GM19193 (cell line): ENCODE measurements around the gene TULP4.

Experiments used
- POLR2A ChIP-seq: IDR thresholded peaks from 4 replicates; pipeline ENCODE4 v1.6.1; 2011; ENCODE audit not compliant: insufficient read depth, insufficient read length; ENCODE audit errors: extremely low read depth

The TULP4 gene

DNA sequence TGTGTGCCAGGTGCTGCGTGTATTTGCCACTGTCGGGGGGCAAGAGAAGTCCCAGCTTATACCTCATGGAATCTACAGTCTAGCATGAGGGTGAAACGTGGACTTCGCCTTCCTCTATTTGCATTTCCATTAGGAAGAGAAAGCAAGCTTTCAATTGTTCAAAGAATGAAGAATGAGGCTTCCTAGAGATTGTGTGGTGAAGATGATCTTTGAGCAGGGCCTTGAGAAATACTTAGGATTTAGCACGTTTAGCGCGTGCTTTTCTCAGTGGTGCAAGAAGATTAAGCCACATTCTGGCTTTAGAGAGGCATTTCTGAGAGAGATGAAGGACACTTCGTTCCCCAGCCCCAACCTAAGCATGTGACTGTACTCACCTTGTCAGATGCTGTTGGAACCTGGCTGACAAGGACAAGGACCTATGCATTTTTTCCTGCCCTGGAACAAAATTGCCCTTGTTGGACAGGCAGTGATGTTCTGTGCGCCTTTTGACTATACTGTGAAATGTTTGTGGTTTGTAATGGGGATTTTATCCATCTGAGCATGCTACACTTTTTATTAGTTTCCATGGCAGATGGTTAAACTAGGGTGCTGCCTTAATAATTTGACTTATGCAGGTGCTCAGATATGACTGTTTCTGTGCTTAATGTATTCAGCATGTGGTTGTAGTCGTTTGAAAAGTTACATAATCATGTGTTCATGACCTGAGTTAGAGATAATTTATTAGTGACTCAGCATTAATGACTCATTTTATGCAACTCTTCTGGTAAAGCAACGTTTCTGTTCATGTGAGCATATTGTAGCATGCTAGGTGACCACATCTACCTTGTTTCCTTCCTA is 10.7 kb downstream of the TULP4 start:
- no peak for TF ChIP-seq POLR2A

DNA sequence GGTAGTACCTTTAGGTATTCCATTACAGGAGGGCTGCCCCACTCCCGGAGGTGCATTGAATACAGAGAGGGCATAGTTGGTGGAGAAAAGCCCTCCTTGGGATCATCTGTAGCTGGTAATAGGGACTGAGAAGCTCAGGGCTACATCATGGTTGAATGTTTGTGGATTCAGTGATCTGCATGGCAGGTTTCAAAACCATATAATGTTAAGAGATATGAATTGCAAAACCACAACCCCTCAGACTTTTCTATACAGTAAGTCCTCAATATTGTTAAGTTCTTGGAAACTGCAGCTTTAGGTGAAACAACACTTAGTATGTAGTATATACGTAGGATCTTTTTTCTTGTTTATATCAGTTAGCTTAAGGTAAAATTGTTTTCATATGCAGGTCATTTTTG is 11.3 kb downstream of the TULP4 start:
- no peak for TF ChIP-seq POLR2A

DNA sequence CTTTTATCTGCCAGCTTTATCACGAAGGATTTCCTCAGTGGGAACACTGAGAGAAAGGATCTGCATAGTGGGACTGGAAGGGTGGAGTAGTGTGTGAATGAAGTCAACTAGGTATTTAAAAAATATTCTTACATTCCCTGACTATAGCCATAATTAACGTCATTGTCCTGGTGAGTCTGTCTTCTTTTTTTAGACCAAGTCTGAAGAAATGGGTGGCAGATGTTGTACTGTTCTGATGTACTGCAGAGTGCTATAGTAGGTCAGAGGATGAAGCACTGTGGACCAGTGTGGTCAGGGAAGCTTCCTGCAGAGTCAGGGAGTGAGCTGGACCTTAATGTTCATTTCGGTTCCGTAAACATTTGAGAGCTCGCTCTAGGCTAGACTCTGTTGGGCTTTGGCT is 11.9 kb downstream of the TULP4 start:
- no peak for TF ChIP-seq POLR2A

DNA sequence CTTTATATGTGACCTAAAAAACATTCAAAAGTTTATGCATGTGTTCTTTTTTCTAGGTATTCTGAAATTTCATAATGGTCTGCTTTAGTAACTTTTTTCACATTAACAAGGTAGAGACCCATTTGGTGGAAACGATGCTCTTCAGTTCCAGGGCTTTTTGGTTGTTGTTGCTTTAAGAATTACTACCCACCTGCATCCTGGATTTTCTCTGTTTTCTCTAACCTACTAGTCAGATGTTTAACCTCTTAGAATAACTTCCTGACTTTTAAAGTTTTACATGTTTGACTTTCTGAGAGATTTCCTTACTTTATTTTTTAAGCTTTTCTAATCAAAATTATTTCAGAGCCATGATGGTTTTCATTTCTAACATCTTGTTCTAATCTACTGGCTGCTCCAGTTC is 14.9 kb downstream of the TULP4 start:
- TF ChIP-seq POLR2A, result no peak

DNA sequence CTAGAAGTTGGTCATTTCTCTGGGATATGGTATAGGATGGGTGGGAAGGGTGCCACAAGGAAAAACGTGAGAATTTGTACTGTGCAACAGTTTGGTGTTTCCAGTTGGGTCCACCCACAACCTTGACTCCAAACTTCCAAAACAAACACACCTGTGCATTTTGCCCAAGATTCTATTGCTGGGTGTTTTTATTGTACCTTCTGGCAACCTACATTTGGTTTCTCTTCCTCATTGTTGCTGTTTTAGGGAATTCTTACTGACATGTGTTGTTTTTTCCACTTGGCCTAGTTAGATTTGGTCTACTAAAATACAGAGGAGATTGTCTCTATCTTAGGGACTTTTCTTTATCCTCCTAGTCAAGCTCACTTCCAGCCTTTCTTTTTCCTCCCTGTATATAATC is 16.7 kb downstream of the TULP4 start:
- no peak for TF ChIP-seq POLR2A

DNA sequence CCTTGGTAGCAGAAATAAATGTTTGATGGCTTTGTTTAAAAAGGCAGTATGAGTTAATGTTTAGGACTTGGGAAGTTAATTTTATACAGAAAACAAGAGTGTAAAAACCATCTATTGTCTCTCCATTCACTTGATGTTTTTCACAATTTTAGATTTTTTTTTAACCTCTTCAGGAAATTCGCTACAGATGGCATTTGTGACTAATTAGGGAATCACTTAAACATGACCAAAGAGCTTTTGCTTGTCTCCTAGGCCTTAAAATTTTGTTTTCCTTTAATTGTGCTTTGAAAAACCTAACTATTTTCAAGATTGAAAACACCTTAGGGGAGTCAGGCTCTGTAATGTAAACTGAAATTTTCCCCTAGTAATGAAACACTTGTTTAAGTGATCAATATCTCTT is 17.3 kb downstream of the TULP4 start:
- TF ChIP-seq POLR2A, result no peak

DNA sequence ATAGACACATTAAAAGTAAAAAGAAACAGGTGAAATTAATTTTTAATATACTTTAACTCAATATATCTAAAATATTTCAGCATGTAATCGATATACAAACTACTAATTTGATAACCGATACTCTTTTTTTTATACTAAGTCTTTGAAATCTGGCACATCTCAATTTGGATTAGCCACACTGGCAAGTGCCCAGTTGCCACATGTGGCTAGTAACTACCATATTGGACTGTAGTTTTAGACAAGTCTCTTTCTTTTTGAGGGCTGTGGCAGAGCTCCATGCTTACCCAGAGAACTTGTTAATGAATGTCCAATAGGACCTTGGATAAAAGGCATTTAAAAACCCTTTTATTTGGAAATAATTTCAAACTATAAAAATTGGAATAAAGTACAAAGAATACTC is 17.8 kb downstream of the TULP4 start:
- no peak for TF ChIP-seq POLR2A

DNA sequence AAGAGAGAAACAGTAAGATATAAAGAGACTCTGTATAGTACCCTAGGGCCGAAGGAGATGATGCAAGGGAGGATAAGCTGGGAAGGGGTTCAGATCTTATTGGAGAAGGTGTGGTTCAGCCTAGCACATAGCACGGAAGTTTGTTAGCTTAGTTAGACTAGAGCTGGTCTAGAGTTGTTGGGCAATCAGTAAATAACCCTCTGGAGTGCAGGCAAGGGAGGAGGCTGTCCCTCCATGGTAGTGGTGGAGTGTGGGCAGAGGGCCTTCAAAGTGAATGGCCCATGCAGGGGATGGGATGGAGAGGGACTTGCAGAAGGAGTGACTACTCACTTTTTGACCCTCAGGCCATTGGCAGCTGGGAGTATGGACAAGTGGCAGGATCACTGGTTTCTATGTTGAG is 20.0 kb downstream of the TULP4 start:
- no peak for TF ChIP-seq POLR2A

DNA sequence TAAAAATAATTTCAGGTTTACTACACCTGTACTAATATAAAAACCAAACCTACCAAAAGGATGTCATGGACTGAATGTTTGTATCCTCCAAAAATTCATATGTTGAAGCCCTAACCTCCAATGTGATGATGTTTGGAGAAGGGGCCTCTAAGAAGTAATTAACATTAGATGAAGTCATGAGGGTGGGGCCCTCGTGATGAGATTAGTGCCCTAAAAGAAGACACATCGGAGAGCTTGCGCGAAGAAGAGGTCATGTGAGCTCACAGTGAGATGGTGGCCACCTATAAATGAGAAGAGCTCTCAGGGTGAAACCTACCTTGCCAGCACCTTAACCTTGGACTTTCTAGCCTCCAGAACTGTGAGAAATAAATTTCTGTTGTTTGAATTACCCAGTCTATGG is 20.8 kb downstream of the TULP4 start:
- no peak for TF ChIP-seq POLR2A

DNA sequence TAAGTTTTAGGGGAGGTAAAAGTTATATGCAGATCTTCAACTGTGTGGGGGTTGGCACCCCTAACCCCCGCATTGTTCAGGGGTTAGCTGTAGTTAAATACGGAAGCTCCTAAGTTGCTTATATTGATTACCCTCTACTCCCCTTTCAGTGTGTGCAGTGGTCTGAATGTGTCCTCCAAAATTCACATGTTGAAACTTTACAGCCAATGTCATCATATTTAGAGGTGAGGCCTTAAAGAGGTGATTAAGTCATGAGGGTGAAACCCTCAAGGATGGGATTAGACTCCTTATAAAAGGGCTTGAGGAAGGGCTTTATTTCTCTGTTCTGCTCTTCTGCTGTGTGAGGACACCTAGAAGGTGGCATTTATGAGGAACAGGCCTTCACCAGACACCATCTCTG is 22.3 kb downstream of the TULP4 start:
- no peak for TF ChIP-seq POLR2A

DNA sequence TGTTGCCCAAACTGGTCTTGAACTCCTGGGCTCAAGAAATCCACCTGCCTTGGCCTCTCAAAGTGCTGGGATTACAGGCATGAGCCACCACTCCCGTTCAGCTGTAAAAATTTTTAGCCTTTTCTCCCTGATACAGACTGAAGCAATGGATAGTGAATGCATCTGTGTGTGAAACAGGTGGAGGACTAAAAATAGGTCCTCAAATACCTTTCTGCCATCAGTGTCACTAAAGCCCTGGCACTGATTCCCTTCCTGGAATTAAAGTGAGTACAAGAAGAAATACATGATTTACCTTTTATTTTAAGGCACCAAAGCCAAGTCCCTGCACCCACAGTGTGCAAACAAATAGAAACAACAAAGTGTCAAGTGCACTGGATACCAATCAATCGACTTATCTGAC is 25.1 kb downstream of the TULP4 start:
- no peak for TF ChIP-seq POLR2A

DNA sequence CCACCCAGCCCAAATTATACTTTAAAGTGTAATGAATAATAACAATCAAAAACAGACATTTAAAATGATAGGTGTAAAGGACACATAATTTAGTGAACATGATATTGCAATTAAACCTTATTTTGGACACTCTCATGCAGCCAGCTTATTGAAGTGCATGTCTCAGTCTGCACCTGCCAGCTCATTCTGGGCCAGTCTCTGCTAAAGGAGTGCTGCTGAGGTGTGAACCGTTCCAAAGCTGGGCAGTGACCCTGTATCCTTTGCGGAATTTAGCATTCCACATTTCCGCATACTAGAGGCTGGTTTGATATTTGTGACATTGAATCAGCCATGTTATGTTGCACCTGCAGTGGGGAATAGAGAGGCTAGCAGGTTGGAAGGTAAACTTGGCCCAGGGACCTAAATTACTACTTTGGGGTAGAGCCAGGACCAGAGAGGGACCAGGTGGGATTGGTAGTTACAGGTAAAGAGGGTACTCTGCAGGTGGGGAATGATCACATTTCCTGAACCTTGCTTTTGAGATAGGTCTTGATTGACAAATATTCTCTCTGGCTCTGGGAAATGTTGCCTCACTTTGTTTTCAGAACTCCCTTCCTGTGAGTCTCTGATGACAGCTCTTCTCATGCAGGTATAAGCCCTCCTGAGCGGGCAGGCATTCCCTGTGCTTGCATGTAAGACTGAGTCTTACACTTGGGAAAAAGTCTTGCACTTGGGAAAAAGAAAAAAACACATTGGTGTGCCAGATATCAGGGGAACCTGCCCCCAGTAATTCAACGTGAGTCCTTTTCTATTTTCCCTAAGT is 26.2 kb downstream of the TULP4 start:
- TF ChIP-seq POLR2A, result no peak

DNA sequence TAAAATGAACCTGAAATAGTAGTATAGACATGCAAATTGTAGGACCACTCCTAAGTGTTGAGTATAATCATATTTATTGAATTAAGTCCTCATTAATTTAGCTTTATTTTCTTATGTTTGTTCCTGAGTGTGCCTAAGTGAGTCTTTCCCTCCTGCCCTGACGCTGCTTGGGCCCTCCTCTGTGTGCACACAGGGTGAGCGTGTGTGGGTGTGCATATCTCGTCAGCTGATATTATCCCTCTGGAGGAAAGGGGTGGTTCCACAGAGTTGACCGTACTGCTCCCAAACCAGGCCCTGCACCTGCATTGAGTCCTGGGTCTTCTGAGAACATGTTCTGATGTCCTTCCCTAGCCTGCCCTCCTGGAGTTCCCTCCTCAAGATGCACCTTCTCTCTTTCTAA is 28.0 kb downstream of the TULP4 start:
- no peak for TF ChIP-seq POLR2A

DNA sequence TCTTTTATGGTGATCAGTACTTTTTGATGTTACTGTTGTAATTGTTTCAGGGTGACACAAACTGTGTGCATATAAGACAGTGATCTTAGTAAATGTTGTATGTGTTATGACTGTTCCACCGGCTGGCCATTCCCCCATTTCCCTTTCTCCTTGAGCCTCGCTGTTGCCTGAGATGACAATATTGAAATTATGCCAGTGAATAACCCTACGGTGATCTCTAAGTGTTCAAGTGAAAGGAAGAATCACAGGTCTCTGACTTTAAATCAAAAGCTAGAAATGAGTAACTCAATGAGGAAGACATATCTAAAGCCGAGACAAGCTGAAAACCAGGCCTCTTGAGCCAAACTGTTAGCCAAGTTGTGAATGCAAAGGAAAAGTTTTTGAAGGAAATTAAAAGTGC is 32.3 kb downstream of the TULP4 start:
- no peak for TF ChIP-seq POLR2A

DNA sequence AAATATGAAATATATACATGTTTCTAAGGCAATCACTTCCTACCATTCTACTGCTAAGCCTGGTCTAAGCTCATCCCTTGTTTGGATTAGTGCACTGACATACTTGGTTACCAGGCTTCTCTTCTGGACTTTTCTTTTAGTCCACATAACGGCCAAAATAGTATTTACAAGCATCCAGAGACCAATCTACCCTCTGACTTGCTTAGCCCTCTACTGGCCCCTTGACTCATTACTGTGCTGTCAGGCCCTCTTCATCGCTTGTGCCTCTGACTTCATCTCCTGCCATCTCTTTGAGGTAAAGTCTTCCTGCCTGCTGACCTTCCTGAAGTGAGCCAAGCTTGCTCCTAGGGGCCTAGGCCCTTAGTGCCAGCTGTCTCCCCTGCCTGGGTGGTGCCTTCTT is 35.1 kb downstream of the TULP4 start:
- TF ChIP-seq POLR2A, result no peak

DNA sequence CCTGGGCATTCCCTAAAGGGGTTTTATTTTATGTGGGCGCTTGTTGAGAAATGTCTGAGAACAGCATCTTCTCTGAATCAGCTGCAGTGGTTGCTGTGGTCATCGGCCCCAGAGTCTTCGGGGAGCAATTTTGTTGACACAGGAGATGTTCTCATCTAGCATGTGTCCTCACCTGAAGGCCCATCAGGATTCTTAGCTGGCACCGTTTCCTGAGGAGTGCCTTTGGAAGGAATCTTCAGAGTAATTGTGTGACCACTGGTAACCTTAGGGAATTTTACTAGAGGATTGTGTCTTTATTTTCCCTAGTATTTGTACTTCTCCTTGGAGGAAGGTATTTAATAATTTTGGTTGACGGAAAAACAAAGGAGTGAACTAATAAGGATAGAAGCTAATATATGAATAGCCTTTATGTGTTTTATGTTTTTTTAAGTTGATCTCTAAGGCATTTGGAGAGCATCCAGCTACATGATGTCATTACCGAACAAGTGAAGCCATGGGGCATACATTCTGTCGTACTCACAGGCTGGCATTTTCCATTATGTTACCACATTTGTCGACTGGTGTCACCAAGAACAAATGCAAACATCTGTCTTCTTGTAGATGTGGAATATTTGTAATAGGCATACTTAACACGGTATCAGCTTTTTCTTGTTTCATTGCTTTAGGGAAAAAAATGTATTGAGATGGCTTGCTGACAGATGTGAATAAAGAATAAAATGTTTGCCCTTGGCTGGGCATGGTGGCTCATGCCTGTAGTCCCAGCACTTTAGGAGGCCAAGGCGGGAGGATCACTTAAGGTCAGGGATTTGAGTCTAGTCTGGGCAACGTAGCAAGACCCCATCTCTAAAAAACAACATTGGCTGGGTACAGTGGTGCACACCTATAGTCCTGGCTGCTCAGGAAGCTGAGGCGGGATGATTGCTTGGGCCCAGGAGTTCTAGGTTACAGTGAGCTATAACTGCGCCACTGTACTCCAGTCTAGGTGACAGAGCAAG is 41.9 kb downstream of the TULP4 start:
- no peak for TF ChIP-seq POLR2A
